NT2/D1 (cell line): ENCODE results near the gene SLC1A2.

Source experiments
- SUZ12 ChIP-seq: IDR thresholded peaks from 2 replicates; pipeline ENCODE4 v1.6.1; 2011; ENCODE audit not compliant: insufficient read length, insufficient read depth; ENCODE audit errors: extremely low read depth
- YY1 ChIP-seq: IDR thresholded peaks from 2 replicates; pipeline ENCODE4 v1.6.1; 2011; ENCODE audit not compliant: insufficient read length, insufficient read depth
- ZNF274 ChIP-seq: IDR thresholded peaks from 2 replicates; pipeline ENCODE4 v1.6.1; 2011; ENCODE audit warnings: mild to moderate bottlenecking, low read depth, low read length

DNA sequence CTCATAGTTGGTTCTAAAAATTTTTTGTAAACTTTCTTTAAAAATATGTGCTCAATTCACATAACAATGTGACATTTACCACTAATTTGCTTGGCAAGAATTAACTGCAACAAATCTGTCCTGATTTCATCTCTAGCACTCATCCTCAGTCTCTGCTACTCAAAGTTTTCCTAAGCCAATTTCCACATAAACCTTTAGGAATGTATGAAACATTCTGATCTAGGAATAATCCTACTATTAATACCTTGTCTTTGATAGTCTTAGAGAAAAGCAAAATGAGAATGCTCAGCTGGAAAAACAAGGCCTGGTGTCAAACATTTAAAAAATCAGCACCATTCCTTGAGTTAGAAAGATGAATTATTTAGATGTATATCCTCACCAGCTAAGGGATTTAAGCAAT lies 166.1 kb downstream of the SLC1A2 start:
- TF ChIP-seq SUZ12 (no peak), ZNF274 (no peak), YY1 (no peak)
